CD14-positive monocyte (primary cell): ENCODE results near the gene MED15. TPM values are rescaled to one million over a fixed set of nuclear protein-coding genes. Genes with fewer than 3 reads are reported as not detected.

Experiments
- DNase-seq, 3 donors: peaks; one replicate each; pipeline ENCODE4 v3.0.0-alpha.2; 2011 to 2022
- H2AFZ ChIP-seq: 2 replicates; pipeline ENCODE4 v1.6.0; 2012; ENCODE audit warnings: mild to moderate bottlenecking, low read depth, low read length, inconsistent platforms; ENCODE audit not compliant: insufficient read depth, poor library complexity, severe bottlenecking
- H3K27ac ChIP-seq, 2 donors: 1 replicate in 1 of 2; 2 replicates in 1 of 2; pipeline ENCODE4 v1.5.1; 2012 to 2013; ENCODE audit warnings: low read length in 2 of 2, control low read depth in 1 of 2, inconsistent platforms in 1 of 2, low read depth in 1 of 2, mild to moderate bottlenecking in 1 of 2
- H3K27me3 ChIP-seq, 2 donors: one replicate each; pipeline versions ENCODE4 v1.6.0 to v1.6.1; 2011 to 2013; ENCODE audit warnings: low read length in 2 of 2; ENCODE audit not compliant: control insufficient read depth in 2 of 2, insufficient read depth in 2 of 2
- H3K36me3 ChIP-seq, 2 donors: replicated peaks in 1 of 2; 1 replicate in 1 of 2; 2 replicates in 1 of 2; pipeline versions ENCODE4 v1.5.1 to v1.6.1; 2012 to 2013; ENCODE audit warnings: low read length in 2 of 2, control low read depth in 1 of 2, inconsistent platforms in 1 of 2, mild to moderate bottlenecking in 1 of 2; ENCODE audit not compliant: insufficient read depth in 2 of 2, control insufficient read depth in 1 of 2
- H3K4me1 ChIP-seq, 2 donors: 1 replicate in 1 of 2; 2 replicates in 1 of 2; pipeline versions ENCODE4 v1.5.1 to v1.6.1; 2012 to 2013; ENCODE audit warnings: low read length in 2 of 2, control low read depth in 1 of 2, inconsistent platforms in 1 of 2, mild to moderate bottlenecking in 1 of 2, moderate library complexity in 1 of 2; ENCODE audit not compliant: insufficient read depth in 2 of 2, control insufficient read depth in 1 of 2
- H3K4me2 ChIP-seq: replicated peaks from 2 replicates; pipeline ENCODE3; 2012; ENCODE audit warnings: low read length, moderate library complexity, mild to moderate bottlenecking; ENCODE audit not compliant: poor library complexity, severe bottlenecking; ENCODE audit errors: extremely low read depth
- H3K4me3 ChIP-seq, 3 experiments: fragments of 200-600 bp in 1 of 3; sonication (generic) in 1 of 3; replicated peaks in 1 of 3; 1 replicate in 2 of 3; 2 replicates in 1 of 3; pipeline ENCODE4 v1.5.1; 2011 to 2013; ENCODE audit warnings: low read length in 3 of 3, mild to moderate bottlenecking in 3 of 3, control low read depth in 2 of 3, low read depth in 2 of 3, inconsistent platforms in 1 of 3, moderate library complexity in 1 of 3
- H3K79me2 ChIP-seq: 2 replicates; pipeline ENCODE4 v1.6.0; 2012; ENCODE audit warnings: mild to moderate bottlenecking, control low read depth, inconsistent platforms, low read length, moderate library complexity; ENCODE audit not compliant: insufficient read depth
- H3K9ac ChIP-seq: 2 replicates; pipeline ENCODE4 v1.6.0; 2017; ENCODE audit warnings: low read length, mild to moderate bottlenecking; ENCODE audit not compliant: insufficient read depth, poor library complexity, severe bottlenecking
- H3K9me3 ChIP-seq, 2 donors: replicated peaks in 1 of 2; 1 replicate in 1 of 2; 2 replicates in 1 of 2; pipeline versions ENCODE4 v1.5.1 to v1.6.1; 2012 to 2013; ENCODE audit warnings: low read length in 2 of 2, control low read depth in 1 of 2; ENCODE audit not compliant: control insufficient read depth in 1 of 2, insufficient read depth in 1 of 2
- H4K20me1 ChIP-seq: 2 replicates; pipeline ENCODE4 v1.6.0; 2012; ENCODE audit warnings: mild to moderate bottlenecking, low read length, control low read depth, moderate library complexity; ENCODE audit not compliant: insufficient read depth
- H3K27ac Mint-ChIP-seq, 7 donors: one replicate each; pipeline ENCODE4 v1.8.0; 2020; ENCODE audit warnings: mild to moderate bottlenecking in 7 of 7, mixed read lengths in 7 of 7, moderate library complexity in 6 of 7, inconsistent platforms in 2 of 7
- H3K27me3 Mint-ChIP-seq, 3 donors: one replicate each; pipeline ENCODE4 v1.8.0; 2021 to 2022; ENCODE audit warnings: low read depth in 3 of 3, mild to moderate bottlenecking in 3 of 3, mixed read lengths in 3 of 3, moderate library complexity in 3 of 3, inconsistent platforms in 1 of 3
- H3K36me3 Mint-ChIP-seq, 2 donors: one replicate each; pipeline ENCODE4 v1.8.0; 2020; ENCODE audit warnings: mixed read lengths in 2 of 2, inconsistent platforms in 1 of 2, mild to moderate bottlenecking in 1 of 2
- H3K4me1 Mint-ChIP-seq: one replicate; pipeline ENCODE4 v1.8.0; 2020; ENCODE audit warnings: mild to moderate bottlenecking, mixed read lengths
- H3K4me3 Mint-ChIP-seq, 2 donors: one replicate each; pipeline ENCODE4 v1.8.0; 2020; ENCODE audit warnings: mild to moderate bottlenecking in 2 of 2, mixed read lengths in 2 of 2, moderate library complexity in 1 of 2
- H3K9me3 Mint-ChIP-seq, 7 donors: one replicate each; pipeline ENCODE4 v1.8.0; 2020 to 2022; ENCODE audit warnings: mixed read lengths in 7 of 7, mild to moderate bottlenecking in 6 of 7, moderate library complexity in 6 of 7, inconsistent platforms in 2 of 7
- WGBS: methylation state at CpG from one replicate; pipeline ENCODE4 v1.1.5; 2013; ENCODE audit warnings: missing lambda C conversion rate; ENCODE audit not compliant: insufficient coverage; 5-methylcytosine and 5-hydroxymethylcytosine counted together
- intact Hi-C, 2 donors: fragments of 100-400 bp; cut with micrococcal nuclease; formaldehyde crosslinking; loops; one replicate each; pipeline versions ENCODE4 v1.15.0 to v1.15.1; 2023
- polyA plus RNA-seq, 3 donors: library from polyadenylated mRNA; depleted of rRNA in 1 of 3; unstranded in 2 of 3; stranded (reverse) in 1 of 3; fragments of 300-500 nt in 2 of 3; fragments of >200 nt in 1 of 3; fragmentation: Illumina TruSeq in 2 of 3; gene quantifications; 1 replicate in 2 of 3; 2 replicates in 1 of 3; pipeline ENCODE4 v1.2.3, GENCODE V29; 2012 to 2021
- TF ChIP-seq, protein P1 (sequence below): fragments of 200-600 bp; IDR thresholded peaks from one replicate; pipeline ENCODE4 v1.8.0; 2022; ENCODE audit warnings: antibody characterized with exemption, mild to moderate bottlenecking

Gene MED15
- polyA plus RNA-seq, 3 donors: 10.0 to 126 (median 17.8) TPM

GRCh38 chr22:20533879-20534265, 26.5 kb downstream of the MED15 start:
- no peak overlapping the region for H3K4me3 Mint-ChIP-seq
- H3K4me1 Mint-ChIP-seq: peaks cover 27% of the 10 kb centered on the region
- intact Hi-C loops: no loop called here
- H3K27me3 Mint-ChIP-seq: peaks cover 0 to 3% (median 0%) of the 10 kb centered on the region in 3 donors
- peaks cover 43 to 69% of the 10 kb centered on the region in 2 donors for H3K36me3 Mint-ChIP-seq
- H2AFZ ChIP-seq: no peak overlapping the region
- peaks cover 100% of the 10 kb centered on the region for H4K20me1 ChIP-seq
- H3K4me1 ChIP-seq: no peaks in the 10 kb centered on the region
- H3K4me3 ChIP-seq: no peak overlapping the region
- H3K27ac Mint-ChIP-seq: peak overlapping the region in 3 of 7 donors; percentile 51 to 87 (median 70)
- H3K9ac ChIP-seq: no peak overlapping the region
- WGBS: 83% methylated on average over 3 of the region's 3 CpGs
- peaks cover 52 to 73% of the 10 kb centered on the region in 2 donors for H3K36me3 ChIP-seq
- H3K79me2 ChIP-seq: peaks cover 93% of the 10 kb centered on the region
- no peaks in the 10 kb centered on the region for H3K9me3 ChIP-seq
- no peak overlapping the region for H3K4me2 ChIP-seq
- H3K27ac ChIP-seq: peak overlapping the region in 1 of 2 donors; percentile 3
- no peaks in the 10 kb centered on the region for H3K9me3 Mint-ChIP-seq
- no peak for DNase-seq
- H3K27me3 ChIP-seq: no peaks in the 10 kb centered on the region
- TF ChIP-seq, protein P1, sequence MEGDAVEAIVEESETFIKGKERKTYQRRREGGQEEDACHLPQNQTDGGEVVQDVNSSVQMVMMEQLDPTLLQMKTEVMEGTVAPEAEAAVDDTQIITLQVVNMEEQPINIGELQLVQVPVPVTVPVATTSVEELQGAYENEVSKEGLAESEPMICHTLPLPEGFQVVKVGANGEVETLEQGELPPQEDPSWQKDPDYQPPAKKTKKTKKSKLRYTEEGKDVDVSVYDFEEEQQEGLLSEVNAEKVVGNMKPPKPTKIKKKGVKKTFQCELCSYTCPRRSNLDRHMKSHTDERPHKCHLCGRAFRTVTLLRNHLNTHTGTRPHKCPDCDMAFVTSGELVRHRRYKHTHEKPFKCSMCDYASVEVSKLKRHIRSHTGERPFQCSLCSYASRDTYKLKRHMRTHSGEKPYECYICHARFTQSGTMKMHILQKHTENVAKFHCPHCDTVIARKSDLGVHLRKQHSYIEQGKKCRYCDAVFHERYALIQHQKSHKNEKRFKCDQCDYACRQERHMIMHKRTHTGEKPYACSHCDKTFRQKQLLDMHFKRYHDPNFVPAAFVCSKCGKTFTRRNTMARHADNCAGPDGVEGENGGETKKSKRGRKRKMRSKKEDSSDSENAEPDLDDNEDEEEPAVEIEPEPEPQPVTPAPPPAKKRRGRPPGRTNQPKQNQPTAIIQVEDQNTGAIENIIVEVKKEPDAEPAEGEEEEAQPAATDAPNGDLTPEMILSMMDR: no peak

DNA sequence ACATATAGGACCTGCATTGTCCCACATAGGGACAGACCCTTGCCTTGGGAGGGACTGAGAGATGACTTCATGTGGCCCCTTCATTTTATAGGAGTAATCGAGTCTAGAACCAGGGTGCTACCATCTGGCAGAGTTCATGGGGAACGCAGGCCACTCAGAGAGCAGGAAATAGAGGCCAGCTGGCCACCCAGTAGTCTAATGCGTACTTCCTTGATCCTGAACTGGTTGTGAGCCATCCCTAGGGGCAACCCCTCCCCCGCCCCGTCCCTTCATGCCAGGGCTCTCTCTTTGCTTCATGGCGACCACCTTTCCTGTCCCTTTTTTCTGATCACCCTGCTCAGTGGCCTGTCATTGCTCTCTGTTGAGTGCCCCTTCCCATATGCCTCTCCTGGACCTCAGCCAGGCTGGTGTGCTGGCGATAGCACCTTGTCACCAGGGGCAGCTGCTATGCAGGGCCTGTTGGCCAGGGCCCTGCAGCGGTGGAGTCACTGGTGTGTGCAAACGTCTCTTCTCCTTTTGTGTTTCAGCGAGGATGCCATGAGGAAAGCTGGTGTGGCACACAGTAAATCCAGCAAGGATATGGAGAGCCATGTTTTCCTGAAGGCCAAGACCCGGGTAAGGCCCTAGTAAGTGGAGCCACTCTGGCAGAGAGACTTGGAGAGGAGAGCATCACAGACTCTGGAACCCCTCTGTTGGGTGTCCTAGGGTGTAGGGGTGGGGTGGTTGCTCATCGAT, 29.3 kb downstream of the MED15 start:
- no peaks in the 10 kb centered on the region for H3K9me3 Mint-ChIP-seq
- Histone ChIP-seq H4K20me1 (peaks cover 98% of the 10 kb centered on the region), H3K27me3 (no peaks in the 10 kb centered on the region), H3K9ac (no peak overlapping the region), H3K4me3 (no peak overlapping the region), H3K4me2 (no peak overlapping the region), H2AFZ (no peak overlapping the region), H3K36me3 (peaks cover 55 to 75% of the 10 kb centered on the region in 2 donors), H3K9me3 (no peaks in the 10 kb centered on the region), H3K27ac (peak overlapping the region in 1 of 2 donors; percentile 7), H3K79me2 (peaks cover 82% of the 10 kb centered on the region), H3K4me1 (no peaks in the 10 kb centered on the region)
- no peak overlapping the region for H3K4me3 Mint-ChIP-seq
- H3K27me3 Mint-ChIP-seq: no peaks in the 10 kb centered on the region
- H3K36me3 Mint-ChIP-seq: peaks cover 49 to 73% of the 10 kb centered on the region in 2 donors
- peak overlapping the region in 5 of 7 donors; percentile 1 to 54 (median 21) for H3K27ac Mint-ChIP-seq
- WGBS: 87% methylated on average over 10 of the region's 12 CpGs
- intact Hi-C loops: no loop called here
- no peak for DNase-seq
- TF ChIP-seq, protein P1: no peak
- peaks cover 20% of the 10 kb centered on the region for H3K4me1 Mint-ChIP-seq
